GM23338 (cell line): ENCODE measurements around the gene TENT4A. TPM values are rescaled to one million over a fixed set of nuclear protein-coding genes. Genes with fewer than 3 reads are reported as not detected.
A peak's percentile ranks its signal among the peaks of the same experiment; 100 is the strongest.

Experiments used
- ATAC-seq: fragments of 200-7000 bp; cut with Tn5 transposase; 3 replicates; pipeline ENCODE4 v1.9.1; 2020
- DNase-seq: peaks from one replicate; pipeline ENCODE4 v3.0.0-alpha.2; 2015; ENCODE audit warnings: low spot score
- H2AFZ ChIP-seq: fragments of 200-600 bp; sonication (generic); 2 replicates; pipeline ENCODE4 v1.8.0; 2016; ENCODE audit warnings: antibody characterized with exemption, mild to moderate bottlenecking, moderate library complexity
- H3F3A ChIP-seq: fragments of 200-600 bp; sonication (generic); replicated peaks from 2 replicates; pipeline ENCODE4 v1.8.0; 2017; ENCODE audit warnings: antibody characterized with exemption, mixed run types, low read depth
- H3K27ac ChIP-seq: fragments of 200-600 bp; sonication (generic); 2 replicates; pipeline ENCODE4 v1.6.1; 2016; ENCODE audit warnings: low read depth
- H3K27me3 ChIP-seq: fragments of 200-600 bp; sonication (generic); 2 replicates; pipeline ENCODE4 v1.8.0; 2016; ENCODE audit warnings: mild to moderate bottlenecking, mixed run types, moderate library complexity; ENCODE audit not compliant: insufficient read depth
- H3K36me3 ChIP-seq: fragments of 200-600 bp; sonication (generic); 2 replicates; pipeline ENCODE4 v1.8.0; 2016; ENCODE audit warnings: mild to moderate bottlenecking; ENCODE audit not compliant: insufficient read depth
- H3K4me1 ChIP-seq: fragments of 200-600 bp; sonication (generic); 2 replicates; pipeline ENCODE4 v1.8.0; 2016; ENCODE audit warnings: mild to moderate bottlenecking, moderate library complexity; ENCODE audit not compliant: insufficient read depth
- H3K4me2 ChIP-seq: fragments of 200-600 bp; sonication (generic); 2 replicates; pipeline ENCODE4 v1.7.1; 2017; ENCODE audit warnings: mixed run types
- H3K4me3 ChIP-seq: fragments of 200-600 bp; sonication (generic); 2 replicates; pipeline ENCODE4 v1.6.1; 2016; ENCODE audit warnings: mixed run types
- H3K79me2 ChIP-seq: fragments of 200-600 bp; sonication (generic); replicated peaks from 2 replicates; pipeline ENCODE4 v1.8.0; 2017; ENCODE audit warnings: mild to moderate bottlenecking; ENCODE audit not compliant: insufficient read depth
- H3K9me2 ChIP-seq: fragments of 200-600 bp; sonication (generic); 2 replicates; pipeline ENCODE4 v1.8.0; 2017; ENCODE audit not compliant: insufficient read depth
- H4K20me1 ChIP-seq: fragments of 200-600 bp; sonication (generic); replicated peaks from 2 replicates; pipeline ENCODE4 v1.8.0; 2017; ENCODE audit warnings: mild to moderate bottlenecking; ENCODE audit not compliant: insufficient read depth
- H3K27ac Mint-ChIP-seq: 2 replicates; pipeline ENCODE4 v1.8.0; 2020; ENCODE audit warnings: inconsistent platforms, mild to moderate bottlenecking, moderate library complexity, mixed read lengths
- H3K27me3 Mint-ChIP-seq: 3 replicates; pipeline ENCODE4 v1.8.0; 2022; ENCODE audit warnings: low read depth, mild to moderate bottlenecking, moderate library complexity, mixed read lengths, inconsistent platforms; ENCODE audit not compliant: insufficient read depth, poor library complexity
- H3K36me3 Mint-ChIP-seq: 3 replicates; pipeline ENCODE4 v1.8.0; 2021; ENCODE audit warnings: low read depth, mild to moderate bottlenecking, inconsistent platforms, moderate library complexity, mixed read lengths
- H3K4me1 Mint-ChIP-seq: 3 replicates; pipeline ENCODE4 v1.8.0; 2020; ENCODE audit warnings: mild to moderate bottlenecking, inconsistent platforms, mixed read lengths
- H3K4me3 Mint-ChIP-seq: 3 replicates; pipeline ENCODE4 v1.8.0; 2021; ENCODE audit warnings: moderate library complexity, mild to moderate bottlenecking, inconsistent platforms, mixed read lengths
- H3K9me3 Mint-ChIP-seq: 3 replicates; pipeline ENCODE4 v1.8.0; 2020; ENCODE audit warnings: moderate library complexity, mild to moderate bottlenecking, inconsistent platforms, mixed read lengths
- JUNB ChIP-seq: IDR thresholded peaks from one replicate; pipeline ENCODE4 v1.6.1; 2016; ENCODE audit warnings: antibody characterized with exemption; ENCODE audit not compliant: unreplicated experiment
- NANOG ChIP-seq: IDR thresholded peaks from 2 replicates; pipeline ENCODE4 v1.6.1; 2016; ENCODE audit warnings: antibody characterized with exemption, borderline replicate concordance
- REST ChIP-seq: IDR thresholded peaks from one replicate; pipeline ENCODE4 v1.6.1; 2018; ENCODE audit warnings: antibody characterized with exemption; ENCODE audit not compliant: unreplicated experiment
- ZNF114 ChIP-seq: fragments of 250-450 bp; sonication (Bioruptor Pico); IDR thresholded peaks from 2 replicates; pipeline ENCODE4 v1.5.0; 2020; ENCODE audit warnings: mild to moderate bottlenecking, moderate library complexity
- ZNF331 ChIP-seq: fragments of 250-450 bp; sonication (Bioruptor Pico); IDR thresholded peaks from 2 replicates; pipeline ENCODE4 v1.5.0; 2020; ENCODE audit warnings: low read depth, mild to moderate bottlenecking, moderate library complexity
- polyA plus RNA-seq: library from polyadenylated mRNA; unstranded; fragments of >200 nt; fragmentation: Nextera tagmentation; extraction: Ambion mirVana; gene quantifications from 2 replicates; pipeline ENCODE4 v1.2.1, GENCODE V29; 2016
- total RNA-seq: library from RNA; depleted of rRNA; stranded (reverse); fragments of >200 nt; shearing (Covaris generic); gene quantifications from 2 replicates; pipeline ENCODE4 v1.2.3, GENCODE V29; 2014
- TF ChIP-seq, protein P1 (sequence below): IDR thresholded peaks from 2 replicates; pipeline ENCODE4 v1.6.1; 2016; ENCODE audit warnings: antibody characterized with exemption
- TF ChIP-seq, protein P2 (sequence below), 2 experiments: fragments of 200-600 bp in 1 of 2; sonication (generic) in 1 of 2; conservative IDR thresholded peaks; 2 replicates each; pipeline versions ENCODE4 v1.5.1 to v1.6.1; 2016 to 2017; ENCODE audit warnings: antibody characterized with exemption in 2 of 2, low read depth in 2 of 2, mild to moderate bottlenecking in 2 of 2, moderate library complexity in 1 of 2

TENT4A gene
- total and polyA plus RNA-seq, 2 experiments from 2014 or later = 5.3 to 24.0 TPM

- TF ChIP-seq, protein P1, sequence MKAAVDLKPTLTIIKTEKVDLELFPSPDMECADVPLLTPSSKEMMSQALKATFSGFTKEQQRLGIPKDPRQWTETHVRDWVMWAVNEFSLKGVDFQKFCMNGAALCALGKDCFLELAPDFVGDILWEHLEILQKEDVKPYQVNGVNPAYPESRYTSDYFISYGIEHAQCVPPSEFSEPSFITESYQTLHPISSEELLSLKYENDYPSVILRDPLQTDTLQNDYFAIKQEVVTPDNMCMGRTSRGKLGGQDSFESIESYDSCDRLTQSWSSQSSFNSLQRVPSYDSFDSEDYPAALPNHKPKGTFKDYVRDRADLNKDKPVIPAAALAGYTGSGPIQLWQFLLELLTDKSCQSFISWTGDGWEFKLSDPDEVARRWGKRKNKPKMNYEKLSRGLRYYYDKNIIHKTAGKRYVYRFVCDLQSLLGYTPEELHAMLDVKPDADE = no peak
- no peak for TF ChIP-seq NANOG
- TF ChIP-seq, protein P2, sequence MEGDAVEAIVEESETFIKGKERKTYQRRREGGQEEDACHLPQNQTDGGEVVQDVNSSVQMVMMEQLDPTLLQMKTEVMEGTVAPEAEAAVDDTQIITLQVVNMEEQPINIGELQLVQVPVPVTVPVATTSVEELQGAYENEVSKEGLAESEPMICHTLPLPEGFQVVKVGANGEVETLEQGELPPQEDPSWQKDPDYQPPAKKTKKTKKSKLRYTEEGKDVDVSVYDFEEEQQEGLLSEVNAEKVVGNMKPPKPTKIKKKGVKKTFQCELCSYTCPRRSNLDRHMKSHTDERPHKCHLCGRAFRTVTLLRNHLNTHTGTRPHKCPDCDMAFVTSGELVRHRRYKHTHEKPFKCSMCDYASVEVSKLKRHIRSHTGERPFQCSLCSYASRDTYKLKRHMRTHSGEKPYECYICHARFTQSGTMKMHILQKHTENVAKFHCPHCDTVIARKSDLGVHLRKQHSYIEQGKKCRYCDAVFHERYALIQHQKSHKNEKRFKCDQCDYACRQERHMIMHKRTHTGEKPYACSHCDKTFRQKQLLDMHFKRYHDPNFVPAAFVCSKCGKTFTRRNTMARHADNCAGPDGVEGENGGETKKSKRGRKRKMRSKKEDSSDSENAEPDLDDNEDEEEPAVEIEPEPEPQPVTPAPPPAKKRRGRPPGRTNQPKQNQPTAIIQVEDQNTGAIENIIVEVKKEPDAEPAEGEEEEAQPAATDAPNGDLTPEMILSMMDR (conservative IDR thresholded peaks at IDR 0.05; ENCODE audit: low read depth in 2 of 2) = no peak
- no peak for TF ChIP-seq JUNB
- TF ChIP-seq ZNF114 (CRISPR knock-in tag) = no peak
- TF ChIP-seq ZNF331 (CRISPR knock-in tag) = no peak
Measured at GRCh38 chr5:6749026-6749716, 35.9 kb downstream of the TENT4A start (continued).

- H3K9me3 Mint-ChIP-seq = no peaks in the 10 kb centered on the region; the same call in 2 of the 3 replicates
- H4K20me1 ChIP-seq = peaks cover 15% of the 10 kb centered on the region
- no peaks in the 10 kb centered on the region for H3K9me2 ChIP-seq
- H3K27me3 Mint-ChIP-seq = peaks cover 4% of the 10 kb centered on the region
- H3K36me3 Mint-ChIP-seq = peaks cover 77% of the 10 kb centered on the region
- H3K4me3 ChIP-seq = no peak overlapping the region
- H3K27ac Mint-ChIP-seq = no peak overlapping the region
- peaks cover 25% of the 10 kb centered on the region for H3K36me3 ChIP-seq
- H3K27ac ChIP-seq = 0 out of 2 replicates have a peak overlapping the region, but pooled peaks have one; percentile 11
- no peak overlapping the region for H2AFZ ChIP-seq
- H3K4me2 ChIP-seq = no peak overlapping the region
- no peaks in the 10 kb centered on the region for H3F3A ChIP-seq
- H3K4me3 Mint-ChIP-seq = no peak overlapping the region
- H3K79me2 ChIP-seq = peaks cover 30% of the 10 kb centered on the region
- TF ChIP-seq JUNB = no peak
- peak; percentile 41 for TF ChIP-seq REST
- peaks cover 17% of the 10 kb centered on the region for H3K4me1 Mint-ChIP-seq
- no peaks in the 10 kb centered on the region for H3K27me3 ChIP-seq
- no peak for ATAC-seq
- peaks cover 8% of the 10 kb centered on the region for H3K4me1 ChIP-seq
- DNase-seq = no peak
Measured at GRCh38 chr5:6750142-6750840, 37.1 kb downstream of the TENT4A start.
